ENCODE results near the gene ARL5A.

- TF ChIP-seq POLR2A (IDR thresholded peaks at IDR 0.05) (no peak), CTCF (IDR thresholded peaks at IDR 0.05) (no peak)
Measured at GRCh38 chr2:151761193-151761592, 67.0 kb downstream of the ARL5A start.

All from lower leg skin (tissue), 3 donors.